ENCODE data around the gene IFIT2.
"Not testable (repeated sequence)": the region's sequence is repeated elsewhere in the genome, so short reads cannot be mapped to it uniquely, and the experiment has no call there.

IFIT2 gene

GRCh38 chr10:89343089-89343767 is 41.4 kb downstream of the IFIT2 start:
- DNase-seq = no peak

- DNase-seq = no peak
Observed at GRCh38 chr10:89344156-89344555, 42.3 kb downstream of the IFIT2 start.

- no peak for DNase-seq
Observed at GRCh38 chr10:89345367-89346000, 43.6 kb downstream of the IFIT2 start.

- no peak for DNase-seq
Observed at GRCh38 chr10:89346405-89347254, 44.8 kb downstream of the IFIT2 start.

- no peak for DNase-seq
Observed at GRCh38 chr10:89347701-89348457, 46.0 kb downstream of the IFIT2 start.

GRCh38 chr10:89348481-89348880 is 46.6 kb downstream of the IFIT2 start:
- DNase-seq = no peak

GRCh38 chr10:89348975-89349374 is 47.1 kb downstream of the IFIT2 start:
- DNase-seq = no peak

GRCh38 chr10:89350631-89351315 is 48.9 kb downstream of the IFIT2 start:
- DNase-seq = not testable (repeated sequence)

- DNase-seq = no peak
Observed at GRCh38 chr10:89351412-89351779, 49.5 kb downstream of the IFIT2 start.

- no peak for DNase-seq
Observed at GRCh38 chr10:89351780-89352597, 50.1 kb downstream of the IFIT2 start.

GRCh38 chr10:89352802-89353201 is 51.0 kb downstream of the IFIT2 start:
- no peak for DNase-seq

- no peak for DNase-seq
Observed at GRCh38 chr10:89355394-89355931, 53.6 kb downstream of the IFIT2 start.

- no peak for DNase-seq
Observed at GRCh38 chr10:89357096-89357495, 55.2 kb downstream of the IFIT2 start.

- no peak for DNase-seq
Observed at GRCh38 chr10:89357975-89358374, 56.1 kb downstream of the IFIT2 start.

Data from NCI-H1694 (cell line).